GM20000 (cell line): ENCODE results near the gene EXOSC5.

Source experiments
- DNase-seq: peaks from one replicate; pipeline ENCODE4 v3.0.0; 2012; ENCODE audit warnings: low spot score
- CTCF ChIP-seq: IDR thresholded peaks from 2 replicates; pipeline ENCODE4 v1.5.1; 2012; ENCODE audit warnings: mild to moderate bottlenecking, control low read depth; ENCODE audit errors: extremely low read depth, missing control alignments

EXOSC5 gene

DNA sequence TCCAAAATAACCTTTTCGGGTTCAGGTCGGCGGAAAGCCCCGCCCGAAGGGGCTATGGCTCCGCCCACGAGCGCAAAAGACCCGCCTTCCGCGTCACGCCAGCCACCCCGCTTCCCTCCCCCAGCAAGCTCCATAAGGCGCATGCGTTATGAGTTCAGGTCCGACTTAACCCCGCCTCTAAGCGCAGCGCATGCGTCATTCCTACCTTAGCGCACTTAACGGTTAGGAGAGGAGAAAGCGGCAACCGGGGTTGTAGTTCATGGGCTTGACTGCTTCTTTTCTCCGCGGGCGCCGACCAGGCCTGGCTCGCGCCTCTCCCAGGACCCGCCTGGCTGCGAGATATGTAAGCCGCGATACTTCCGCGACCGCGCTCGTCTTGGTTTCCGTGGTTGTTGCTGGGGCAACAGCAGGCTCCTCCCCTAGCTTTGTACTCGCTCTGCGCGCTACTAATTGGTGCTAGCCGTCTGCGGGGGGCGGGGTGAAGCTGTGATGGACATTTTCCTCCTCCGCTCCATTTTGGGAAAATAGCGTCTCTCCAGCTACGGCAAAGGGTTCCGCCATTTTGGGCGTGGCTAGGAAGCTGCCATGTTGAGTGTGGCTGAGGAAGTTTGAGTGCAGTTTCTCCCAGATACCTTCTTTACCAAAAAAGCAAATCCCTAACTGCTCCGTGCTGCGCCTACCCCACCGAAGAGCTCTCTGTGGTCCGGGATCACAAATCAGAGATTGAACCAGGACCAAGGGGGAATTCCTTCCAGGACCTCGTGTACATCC, 33.2 kb downstream of the EXOSC5 start, which contains the start of gene B9D2:
TSS of gene B9D2 (minus strand) at position 397 of the 771 bp plus-strand sequence. CDS start 630 bp downstream, outside the sequence.
- TF ChIP-seq CTCF: no peak
- peak; percentile 94 for DNase-seq

- DNase-seq: no peak
Measured at GRCh38 chr19:41363371-41363752, 33.8 kb downstream of the EXOSC5 start.

GRCh38 chr19:41362143-41362847, 34.9 kb downstream of the EXOSC5 start:
- DNase-seq: no peak
- no peak for TF ChIP-seq CTCF

More at GRCh38 chr19:41363371-41363752, 33.8 kb downstream of the EXOSC5 start:
- TF ChIP-seq CTCF: no peak

DNA sequence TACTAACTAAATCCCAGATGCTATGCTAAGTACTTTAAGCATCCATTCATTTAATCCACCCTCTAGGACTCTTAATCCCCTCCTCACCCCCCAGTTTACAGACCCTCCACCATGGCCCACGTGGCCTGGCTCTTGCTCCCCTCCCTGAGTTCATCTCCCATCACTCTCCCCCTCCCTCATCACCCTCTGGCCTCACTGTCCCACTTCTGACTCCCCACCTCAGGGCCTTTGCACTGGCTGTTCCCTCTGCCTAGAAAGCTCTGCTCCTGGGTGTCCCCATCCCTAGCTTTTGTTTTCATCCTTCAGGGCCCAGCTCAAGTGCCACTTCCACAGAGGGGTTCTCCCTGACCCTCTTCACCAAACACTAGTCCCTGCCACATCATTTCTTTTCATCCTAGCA, 37.4 kb downstream of the EXOSC5 start:
- no peak for TF ChIP-seq CTCF
- DNase-seq: no peak

DNA sequence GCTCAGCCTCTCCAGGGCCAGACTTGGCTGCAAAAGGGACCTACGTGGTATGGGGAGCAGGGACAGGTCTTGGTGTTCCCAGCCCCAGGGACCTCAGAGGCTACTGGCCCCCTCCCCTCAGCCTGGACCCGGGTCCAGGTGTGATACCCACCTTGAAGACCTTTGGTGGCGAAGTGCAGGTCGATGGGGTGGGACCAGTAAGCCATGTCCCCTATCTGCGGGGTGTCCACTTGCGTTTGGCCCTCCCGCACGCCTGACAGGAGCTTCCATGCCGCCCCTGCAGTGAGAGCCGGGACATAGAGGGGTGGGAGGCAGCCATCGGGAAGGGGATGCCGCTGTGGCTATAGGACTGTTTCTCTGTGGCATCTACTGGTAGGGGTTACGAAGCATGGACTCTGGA, 39.4 kb downstream of the EXOSC5 start:
- TF ChIP-seq CTCF: no peak
- no peak for DNase-seq

- no peak for DNase-seq
- no peak for TF ChIP-seq CTCF
Measured at GRCh38 chr19:41356984-41357739, 40.0 kb downstream of the EXOSC5 start.
